SH-SY5Y (cell line): ENCODE results near the gene DOCK8.

Source experiments
- GATA2 ChIP-seq: IDR thresholded peaks from 2 replicates; pipeline ENCODE4 v1.6.1; 2011; ENCODE audit warnings: mild to moderate bottlenecking, low read depth, low read length
- GATA3 ChIP-seq: IDR thresholded peaks from 2 replicates; pipeline ENCODE4 v1.6.1; 2011; ENCODE audit warnings: low read depth, mild to moderate bottlenecking, low read length, moderate library complexity

DNA sequence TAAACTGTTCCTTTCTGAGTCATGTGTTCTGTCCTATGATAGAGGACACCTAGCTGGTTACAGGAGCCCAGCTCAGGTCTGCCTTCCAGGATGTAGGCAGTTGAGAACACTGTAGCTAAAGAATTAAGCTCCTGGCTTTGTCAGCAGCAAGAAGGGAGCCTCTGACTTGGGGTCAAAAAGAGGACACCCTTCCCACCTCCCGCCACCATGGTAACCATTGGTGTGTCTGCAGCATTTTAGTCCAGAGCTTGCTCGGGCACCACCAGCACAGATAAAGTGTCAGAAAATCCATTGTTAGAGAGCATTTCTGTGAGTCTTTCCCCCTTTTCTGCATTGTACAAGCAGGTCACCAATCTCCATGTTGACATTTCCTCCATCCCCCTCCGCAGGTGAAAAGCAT is 181.7 kb downstream of the DOCK8 start:
- TF ChIP-seq GATA2 = no peak
- no peak for TF ChIP-seq GATA3
